ENCODE measurements around the gene TMOD1.

- TF ChIP-seq CTCF (IDR thresholded peaks at IDR 0.05) (no peak), POLR2AphosphoS5 (IDR thresholded peaks at IDR 0.05) (no peak)
Observed at GRCh38 chr9:97627624-97628023, 126.2 kb downstream of the TMOD1 start.
